Measurements from ENCODE around the gene CRBN. TPM values are rescaled to one million over a fixed set of nuclear protein-coding genes. Genes with fewer than 3 reads are reported as not detected.

The CRBN gene
- total and polyA plus RNA-seq, 9 of the 15 experiments (the other 6 are each of a cell fraction or from before 2014, with no cell fraction given) = 40.8 to 331 (median 57.4) TPM

DNA sequence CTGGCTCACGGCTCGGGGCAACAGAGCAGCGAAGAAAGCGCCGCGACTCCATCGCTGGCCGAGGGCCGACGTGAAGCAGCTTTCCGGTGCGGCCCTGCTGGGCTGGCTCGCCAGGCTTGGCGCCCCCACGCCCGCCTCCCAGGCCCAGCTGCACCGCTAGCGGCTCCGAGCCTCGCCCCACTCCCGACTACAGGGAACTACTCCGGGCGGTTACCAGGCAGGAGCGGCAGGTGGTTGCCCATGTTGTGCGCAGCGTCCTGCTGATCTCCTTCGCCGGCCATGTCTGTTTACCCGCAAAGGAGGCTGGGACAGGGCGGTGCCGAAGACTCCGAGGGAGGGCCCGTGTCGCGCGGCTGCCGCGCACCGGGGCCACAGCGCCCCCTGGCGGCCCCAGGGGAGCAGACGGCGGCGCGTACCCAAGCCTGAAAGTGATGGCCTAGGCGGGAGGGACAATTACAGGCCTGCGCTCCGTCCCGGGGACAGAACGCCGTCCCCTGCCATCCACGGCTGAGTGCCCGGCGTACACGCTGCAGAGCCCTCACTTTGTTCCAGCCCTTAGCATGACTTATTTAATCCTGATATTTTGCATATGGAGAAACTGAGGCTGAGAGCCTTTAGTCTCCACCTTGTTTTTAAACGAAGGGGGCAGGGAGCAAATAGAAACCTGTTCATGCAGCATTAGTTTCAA, at the start of gene CRBN (continued):
- TF ChIP-seq EZH2 (IDR thresholded peaks at IDR 0.05; ENCODE audit: borderline replicate concordance, low read depth, low read length) (no peak), BRCA1 (IDR thresholded peaks at IDR 0.05) (no peak), BRCA1 (CRISPR knock-in tag; IDR thresholded peaks at IDR 0.05) (no peak), TRIM28 (IDR thresholded peaks at IDR 0.05) (peak; percentile 35; the same call in 1 of the 2 replicates), KLF6 (CRISPR knock-in tag; IDR thresholded peaks at IDR 0.05; ENCODE audit: borderline replicate concordance) (no peak; the same call in 1 of the 2 replicates), ZNF57 (CRISPR knock-in tag; IDR thresholded peaks at IDR 0.05) (no peak), GATAD2A (IDR thresholded peaks at IDR 0.05) (0 out of 2 replicates have a peak, but pooled peaks have one; percentile 71), HNRNPL (IDR thresholded peaks at IDR 0.05; ENCODE audit: low read depth, low read length) (no peak), ATF7 (IDR thresholded peaks at IDR 0.05) (peak; percentile 78), FIP1L1 (IDR thresholded peaks at IDR 0.05; ENCODE audit: low read depth, low read length, poor library complexity, severe bottlenecking) (peak; percentile 96), NFYB (IDR thresholded peaks at IDR 0.05; ENCODE audit: extremely low read depth, insufficient read length) (no peak), SMAD2 (IDR thresholded peaks at IDR 0.05; ENCODE audit: low read depth, low read length) (no peak), CBFA2T3 (IDR thresholded peaks at IDR 0.05) (no peak), BCL6 (CRISPR knock-in tag; IDR thresholded peaks at IDR 0.05) (no peak), CREM (IDR thresholded peaks at IDR 0.05; ENCODE audit: low read depth) (peak; percentile 87), ZNF224 (CRISPR knock-in tag; IDR thresholded peaks at IDR 0.05) (no peak), POLR2B (IDR thresholded peaks at IDR 0.05; ENCODE audit: low read depth, partially characterized antibody) (peak; percentile 94)
- TF ChIP-seq, protein P1, sequence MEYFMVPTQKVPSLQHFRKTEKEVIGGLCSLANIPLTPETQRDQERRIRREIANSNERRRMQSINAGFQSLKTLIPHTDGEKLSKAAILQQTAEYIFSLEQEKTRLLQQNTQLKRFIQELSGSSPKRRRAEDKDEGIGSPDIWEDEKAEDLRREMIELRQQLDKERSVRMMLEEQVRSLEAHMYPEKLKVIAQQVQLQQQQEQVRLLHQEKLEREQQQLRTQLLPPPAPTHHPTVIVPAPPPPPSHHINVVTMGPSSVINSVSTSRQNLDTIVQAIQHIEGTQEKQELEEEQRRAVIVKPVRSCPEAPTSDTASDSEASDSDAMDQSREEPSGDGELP (CRISPR knock-in tag; IDR thresholded peaks at IDR 0.05; ENCODE audit: borderline replicate concordance) = peak; percentile 90
- TF ChIP-seq, protein P2, sequence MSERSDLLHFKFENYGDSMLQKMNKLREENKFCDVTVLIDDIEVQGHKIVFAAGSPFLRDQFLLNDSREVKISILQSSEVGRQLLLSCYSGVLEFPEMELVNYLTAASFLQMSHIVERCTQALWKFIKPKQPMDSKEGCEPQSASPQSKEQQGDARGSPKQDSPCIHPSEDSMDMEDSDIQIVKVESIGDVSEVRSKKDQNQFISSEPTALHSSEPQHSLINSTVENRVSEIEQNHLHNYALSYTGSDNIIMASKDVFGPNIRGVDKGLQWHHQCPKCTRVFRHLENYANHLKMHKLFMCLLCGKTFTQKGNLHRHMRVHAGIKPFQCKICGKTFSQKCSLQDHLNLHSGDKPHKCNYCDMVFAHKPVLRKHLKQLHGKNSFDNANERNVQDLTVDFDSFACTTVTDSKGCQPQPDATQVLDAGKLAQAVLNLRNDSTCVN (CRISPR knock-in tag; IDR thresholded peaks at IDR 0.05) = 0 out of 2 replicates have a peak, but pooled peaks have one; percentile 11
- TF ChIP-seq, protein P3, sequence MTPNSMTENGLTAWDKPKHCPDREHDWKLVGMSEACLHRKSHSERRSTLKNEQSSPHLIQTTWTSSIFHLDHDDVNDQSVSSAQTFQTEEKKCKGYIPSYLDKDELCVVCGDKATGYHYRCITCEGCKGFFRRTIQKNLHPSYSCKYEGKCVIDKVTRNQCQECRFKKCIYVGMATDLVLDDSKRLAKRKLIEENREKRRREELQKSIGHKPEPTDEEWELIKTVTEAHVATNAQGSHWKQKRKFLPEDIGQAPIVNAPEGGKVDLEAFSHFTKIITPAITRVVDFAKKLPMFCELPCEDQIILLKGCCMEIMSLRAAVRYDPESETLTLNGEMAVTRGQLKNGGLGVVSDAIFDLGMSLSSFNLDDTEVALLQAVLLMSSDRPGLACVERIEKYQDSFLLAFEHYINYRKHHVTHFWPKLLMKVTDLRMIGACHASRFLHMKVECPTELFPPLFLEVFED (CRISPR knock-in tag; conservative IDR thresholded peaks at IDR 0.05) = 0 out of 2 replicates have a peak, but pooled peaks have one; percentile 43
- TF ChIP-seq, protein P4, sequence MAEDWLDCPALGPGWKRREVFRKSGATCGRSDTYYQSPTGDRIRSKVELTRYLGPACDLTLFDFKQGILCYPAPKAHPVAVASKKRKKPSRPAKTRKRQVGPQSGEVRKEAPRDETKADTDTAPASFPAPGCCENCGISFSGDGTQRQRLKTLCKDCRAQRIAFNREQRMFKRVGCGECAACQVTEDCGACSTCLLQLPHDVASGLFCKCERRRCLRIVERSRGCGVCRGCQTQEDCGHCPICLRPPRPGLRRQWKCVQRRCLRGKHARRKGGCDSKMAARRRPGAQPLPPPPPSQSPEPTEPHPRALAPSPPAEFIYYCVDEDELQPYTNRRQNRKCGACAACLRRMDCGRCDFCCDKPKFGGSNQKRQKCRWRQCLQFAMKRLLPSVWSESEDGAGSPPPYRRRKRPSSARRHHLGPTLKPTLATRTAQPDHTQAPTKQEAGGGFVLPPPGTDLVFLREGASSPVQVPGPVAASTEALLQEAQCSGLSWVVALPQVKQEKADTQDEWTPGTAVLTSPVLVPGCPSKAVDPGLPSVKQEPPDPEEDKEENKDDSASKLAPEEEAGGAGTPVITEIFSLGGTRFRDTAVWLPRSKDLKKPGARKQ (CRISPR knock-in tag; IDR thresholded peaks at IDR 0.05) = no peak

Measured in K562 (cell line).